ES-I3 (cell line): ENCODE data around the gene EGFL8.

Source experiments
- H3K36me3 ChIP-seq: 2 replicates; pipeline ENCODE4 v1.6.1; 2013; ENCODE audit warnings: mild to moderate bottlenecking, low read length, control low read depth, moderate library complexity; ENCODE audit not compliant: insufficient read depth
- H3K4me1 ChIP-seq: 2 replicates; pipeline ENCODE4 v1.6.1; 2013; ENCODE audit warnings: mild to moderate bottlenecking, control low read depth, low read length; ENCODE audit not compliant: insufficient read depth
- H3K9ac ChIP-seq: 2 replicates; pipeline ENCODE4 v1.6.1; 2013; ENCODE audit warnings: low read depth, mild to moderate bottlenecking, low read length, moderate library complexity
- H3K9me3 ChIP-seq: 2 replicates; pipeline ENCODE4 v1.6.1; 2013; ENCODE audit warnings: mild to moderate bottlenecking, low read length, moderate library complexity; ENCODE audit not compliant: control insufficient read depth, insufficient read depth

Gene EGFL8

DNA sequence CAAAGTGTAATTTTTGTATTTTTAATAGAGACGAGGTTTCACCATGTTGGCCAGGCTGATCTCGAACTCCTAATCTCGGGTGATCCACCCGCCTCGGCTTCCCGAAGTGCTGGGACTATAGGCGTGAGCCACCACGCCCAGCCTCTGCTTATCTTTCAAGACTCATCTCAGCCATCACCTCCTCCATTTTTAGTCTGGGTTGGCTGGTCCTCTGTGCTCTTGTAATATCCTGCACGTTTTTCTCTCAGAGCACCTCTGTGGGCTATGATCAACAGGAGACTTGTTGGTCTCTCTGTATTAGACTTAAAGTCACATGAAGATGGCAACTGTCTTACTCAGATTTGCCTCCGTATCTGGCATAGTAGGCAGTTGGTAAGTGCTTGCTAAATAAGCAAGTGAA is 51.9 kb downstream of the EGFL8 start:
- no peak overlapping the region for H3K9ac ChIP-seq
- no peaks in the 10 kb centered on the region for H3K9me3 ChIP-seq
- H3K4me1 ChIP-seq: no peaks in the 10 kb centered on the region
- H3K36me3 ChIP-seq: no peaks in the 10 kb centered on the region

DNA sequence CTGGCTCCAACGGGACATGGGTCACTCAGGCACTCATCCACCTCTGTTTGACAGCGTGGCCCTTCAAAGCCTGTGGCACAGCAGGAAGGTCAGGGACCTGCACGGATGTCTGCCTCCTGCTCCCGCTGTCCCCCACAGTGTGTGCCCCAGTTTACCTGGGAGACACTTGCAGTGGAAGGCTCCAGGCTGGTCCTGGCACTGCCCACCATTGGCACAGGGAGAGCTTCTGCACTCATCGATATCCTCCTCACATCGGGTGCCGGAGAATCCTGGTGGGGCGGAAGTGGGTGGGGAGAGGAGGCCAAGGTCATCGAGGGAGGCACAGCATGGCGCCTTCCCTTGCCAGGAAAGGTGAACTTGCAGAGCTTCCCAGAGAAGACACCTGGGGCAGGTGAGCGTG is 52.6 kb downstream of the EGFL8 start:
- Histone ChIP-seq H3K9me3 (no peaks in the 10 kb centered on the region), H3K4me1 (no peaks in the 10 kb centered on the region), H3K36me3 (no peaks in the 10 kb centered on the region), H3K9ac (no peak overlapping the region)
